Activated effector memory CD4-positive, alpha-beta T cell treated with Interleukin-2 at 50 U/mL for 16 hours (primary cell): ENCODE measurements around the gene RPL18A.

Source experiments
- DNase-seq: peaks from one replicate; pipeline ENCODE4 v3.0.0-alpha.2; 2020

The RPL18A gene

GRCh38 chr19:17859533-17860330 lies at the start of gene RPL18A:
Gene RPL18A (plus strand): TSS chr19:17859910. CDS start chr19:17859957, 47 bp downstream.
- DNase-seq: peak; percentile 99

- DNase-seq: no peak
These were observed 48.6 kb upstream of the RPL18A start for GRCh38 chr19:17811103-17811502.

- DNase-seq: no peak
These were observed 48.0 kb upstream of the RPL18A start for GRCh38 chr19:17811681-17812080.

- no peak for DNase-seq
These were observed 47.6 kb upstream of the RPL18A start for GRCh38 chr19:17812099-17812498.

GRCh38 chr19:17817668-17818363 lies 41.9 kb upstream of the RPL18A start:
- DNase-seq: no peak

- DNase-seq: no peak
These were observed 38.5 kb upstream of the RPL18A start, which contains the start of gene INSL3 for GRCh38 chr19:17821190-17821589. Gene INSL3 (minus strand): TSS chr19:17821519. CDS start chr19:17821506, 13 bp downstream.

GRCh38 chr19:17824339-17824738 lies 35.4 kb upstream of the RPL18A start:
- DNase-seq: no peak

- no peak for DNase-seq
These were observed 33.1 kb upstream of the RPL18A start for GRCh38 chr19:17826508-17827056.

GRCh38 chr19:17829855-17830566 lies 29.7 kb upstream of the RPL18A start:
- DNase-seq: no peak

- DNase-seq: no peak
These were observed 28.9 kb upstream of the RPL18A start for GRCh38 chr19:17830567-17831418.

GRCh38 chr19:17831419-17831888 lies 28.3 kb upstream of the RPL18A start:
- no peak for DNase-seq

- DNase-seq: no peak
These were observed 27.1 kb upstream of the RPL18A start for GRCh38 chr19:17832443-17833208.

- DNase-seq: no peak
These were observed 25.1 kb upstream of the RPL18A start for GRCh38 chr19:17834350-17835181.

- DNase-seq: no peak
These were observed 24.3 kb upstream of the RPL18A start for GRCh38 chr19:17835182-17836006.

- no peak for DNase-seq
These were observed 23.2 kb upstream of the RPL18A start for GRCh38 chr19:17836530-17836929.

- DNase-seq: no peak
These were observed 21.7 kb upstream of the RPL18A start for GRCh38 chr19:17837972-17838371.

- DNase-seq: no peak
These were observed 19.7 kb upstream of the RPL18A start for GRCh38 chr19:17840019-17840418.

GRCh38 chr19:17841371-17841809 lies 18.3 kb upstream of the RPL18A start:
- no peak for DNase-seq
